Stomach (tissue), 9 donors: ENCODE measurements around the gene PRRG2. TPM values are rescaled to one million over a fixed set of nuclear protein-coding genes. Genes with fewer than 3 reads are reported as not detected.

Source experiments
- DNase-seq, 2 donors: peaks; one replicate each; pipeline versions ENCODE4 v3.0.0 to v3.0.0-alpha.2; 2013 to 2019
- H3K27ac ChIP-seq, 5 donors: fragments of 200-600 bp in 4 of 5; sonication (generic) in 4 of 5; one replicate each; pipeline ENCODE4 v1.5.1; 2013 to 2019; ENCODE audit warnings: mild to moderate bottlenecking in 1 of 5, moderate library complexity in 1 of 5
- H3K27me3 ChIP-seq, 3 donors: fragments of 200-600 bp; sonication (generic); one replicate each; pipeline ENCODE4 v1.5.1; 2017 to 2019; ENCODE audit warnings: mixed run types in 1 of 3
- H3K36me3 ChIP-seq, 4 donors: fragments of 200-600 bp; sonication (generic); 1 replicate in 3 of 4; 2 replicates in 1 of 4; pipeline ENCODE4 v1.5.1; 2016 to 2019
- H3K4me1 ChIP-seq, 4 donors: fragments of 200-600 bp; sonication (generic); one replicate each; pipeline ENCODE4 v1.5.1; 2016 to 2019
- H3K4me3 ChIP-seq, 4 donors: fragments of 200-600 bp; sonication (generic) in 3 of 4; one replicate each; pipeline ENCODE4 v1.5.1; 2016 to 2019; ENCODE audit warnings: mild to moderate bottlenecking in 1 of 4
- H3K9me3 ChIP-seq, 4 donors: fragments of 200-600 bp; sonication (generic); one replicate each; pipeline ENCODE4 v1.5.1; 2016 to 2019
- CTCF ChIP-seq, 7 experiments: fragments of 450-650 bp in 4 of 7; fragments of 200-600 bp in 3 of 7; sonication (generic) in 3 of 7; IDR thresholded peaks; one replicate each; pipeline ENCODE4 v1.5.1; 2016 to 2019; ENCODE audit warnings: antibody characterized with exemption in 7 of 7, control low read depth in 2 of 7, mild to moderate bottlenecking in 1 of 7
- EP300 ChIP-seq: sonication (generic); formaldehyde crosslinking; IDR thresholded peaks from one replicate; pipeline ENCODE4 v1.6.1; 2017; ENCODE audit warnings: antibody characterized with exemption
- POLR2A ChIP-seq, 4 donors: fragments of 450-650 bp; IDR thresholded peaks; one replicate each; pipeline ENCODE4 v1.6.1; 2016; ENCODE audit warnings: antibody characterized with exemption in 4 of 4, control low read depth in 2 of 4, mild to moderate bottlenecking in 1 of 4, moderate library complexity in 1 of 4
- POLR2AphosphoS5 ChIP-seq, 3 donors: sonication (generic); formaldehyde crosslinking; IDR thresholded peaks; one replicate each; pipeline ENCODE4 v1.6.1; 2016; ENCODE audit warnings: antibody characterized with exemption in 3 of 3
- WGBS, 5 donors: extraction: QIAGEN DNeasy Blood & Tissue Kit in 3 of 5; methylation state at CpG; one replicate each; pipeline versions ENCODE4 v1.1.5 to v1.1.7; 2013 to 2018; 5-methylcytosine and 5-hydroxymethylcytosine counted together
- intact Hi-C: fragments of 100-400 bp; cut with DNase I; formaldehyde crosslinking; loops from one replicate; pipeline ENCODE4 v1.15.1; 2023; ENCODE audit warnings: low total_unique reads
- polyA plus RNA-seq, 3 donors: library from polyadenylated mRNA; stranded (reverse); fragments of 200-250 nt; gene quantifications; one replicate each; pipeline ENCODE4 v1.2.3, GENCODE V29; 2013
- total RNA-seq, 5 donors: library from RNA; depleted of rRNA; stranded (reverse); fragments of >200 nt; gene quantifications; one replicate each; pipeline versions ENCODE4 v1.1.0 to v1.2.3, GENCODE V29; 2014 to 2016
- donor health status: healthy with polysubstance abuse.
- donor health status: Bipolar disorder and iron deficiency.
- donor health status: healthy.

PRRG2 gene
- total and polyA plus RNA-seq, 8 donors, result 5.9 to 14.7 (median 9.5) TPM; not detected in 2

GRCh38 chr19:49543032-49543431, 38.1 kb upstream of the PRRG2 start:
- Histone ChIP-seq H3K9me3 (no peaks in the 10 kb centered on the region), H3K27ac (no peak overlapping the region), H3K36me3 (peaks cover 6 to 50% (median 32%) of the 10 kb centered on the region in 4 donors), H3K27me3 (no peaks in the 10 kb centered on the region), H3K4me3 (no peak overlapping the region), H3K4me1 (peaks cover 5 to 14% (median 7%) of the 10 kb centered on the region in 4 donors)
- no peak for DNase-seq
- WGBS, 5 donors, result 80 to 95% (median 89%) methylated on average over 14 of the region's 14 CpGs
- TF ChIP-seq POLR2AphosphoS5 (IDR thresholded peaks at IDR 0.05) (no peak), EP300 (no peak), CTCF (IDR thresholded peaks at IDR 0.05) (no peak), POLR2A (IDR thresholded peaks at IDR 0.05) (no peak)
- intact Hi-C loops, result loop anchor here (5.0 kb wide), 1 partner anchor 36 kb away; no protein-coding TSS in a partner anchor

- intact Hi-C loops, result loop anchor here (5.0 kb wide), 1 partner anchor 37 kb away; no protein-coding TSS in a partner anchor
- no peak for TF ChIP-seq POLR2AphosphoS5 (IDR thresholded peaks at IDR 0.05)
- no peak for TF ChIP-seq POLR2A (IDR thresholded peaks at IDR 0.05)
- TF ChIP-seq EP300, result no peak
- no peak for TF ChIP-seq CTCF (IDR thresholded peaks at IDR 0.05)
- 71 to 89% (median 79%) methylated on average over 5 of the region's 5 CpGs for WGBS, 5 donors
- DNase-seq, result no peak
- H3K27me3 ChIP-seq, result no peaks in the 10 kb centered on the region
- H3K4me1 ChIP-seq, result peaks cover 5 to 14% (median 7%) of the 10 kb centered on the region in 4 donors
- no peaks in the 10 kb centered on the region for H3K9me3 ChIP-seq
- no peak overlapping the region for H3K4me3 ChIP-seq
- peaks cover 2 to 39% (median 22%) of the 10 kb centered on the region in 4 donors for H3K36me3 ChIP-seq
- H3K27ac ChIP-seq, result no peak overlapping the region
These were observed 37.0 kb upstream of the PRRG2 start for GRCh38 chr19:49544154-49544553.

- H3K9me3 ChIP-seq, result no peaks in the 10 kb centered on the region
- peaks cover 0 to 12% (median 9%) of the 10 kb centered on the region in 4 donors for H3K36me3 ChIP-seq
- DNase-seq, result peak; percentile 74 to 95
- TF ChIP-seq CTCF (IDR thresholded peaks at IDR 0.05) (peak in 5 of 7 experiments; percentile 75 to 94 (median 86)), POLR2AphosphoS5 (IDR thresholded peaks at IDR 0.05) (peak in 2 of 3 donors; percentile 68 to 73), EP300 (no peak)
- peak overlapping the region in 1 of 4 donors; percentile 22 for H3K4me3 ChIP-seq
- intact Hi-C loops, result no loop called here
- peak overlapping the region in 1 of 5 donors; percentile 32 for H3K27ac ChIP-seq
- 3 to 10% (median 6%) methylated on average over 9 of the region's 9 CpGs for WGBS, 5 donors
- H3K4me1 ChIP-seq, result peaks cover 5 to 15% (median 8%) of the 10 kb centered on the region in 4 donors
- no peaks in the 10 kb centered on the region for H3K27me3 ChIP-seq
These were observed 34.1 kb upstream of the PRRG2 start for GRCh38 chr19:49546825-49547565.

GRCh38 chr19:49549045-49549444, 32.1 kb upstream of the PRRG2 start:
- H3K4me3 ChIP-seq, result no peak overlapping the region
- intact Hi-C loops, result no loop called here
- peaks cover 0 to 1% (median 0%) of the 10 kb centered on the region in 4 donors for H3K36me3 ChIP-seq
- DNase-seq, result no peak
- no peaks in the 10 kb centered on the region for H3K27me3 ChIP-seq
- no peak for TF ChIP-seq CTCF (IDR thresholded peaks at IDR 0.05)
- TF ChIP-seq EP300, result no peak
- TF ChIP-seq POLR2AphosphoS5 (IDR thresholded peaks at IDR 0.05), result no peak
- TF ChIP-seq POLR2A (IDR thresholded peaks at IDR 0.05), result no peak
- no peaks in the 10 kb centered on the region for H3K9me3 ChIP-seq
- 51 to 60% (median 56%) methylated on average over 13 of the region's 13 CpGs for WGBS, 5 donors
- H3K4me1 ChIP-seq, result peaks cover 13 to 35% (median 26%) of the 10 kb centered on the region in 4 donors
- H3K27ac ChIP-seq, result no peak overlapping the region
